A549 (cell line): Measurements from ENCODE around the gene DIAPH2.

Experiments used
- CEBPB ChIP-seq, 2 experiments: fragments of >200 bp in 1 of 2; sonication (Bioruptor Twin) in 1 of 2; formaldehyde crosslinking in 1 of 2; IDR thresholded peaks; 2 replicates each; pipeline ENCODE4 v1.6.1; 2012 to 2016
- CHD4 ChIP-seq: fragments of 200-600 bp; sonication (generic); IDR thresholded peaks from 2 replicates; pipeline ENCODE4 v1.6.1; 2016; ENCODE audit warnings: antibody characterized with exemption, mild to moderate bottlenecking, borderline replicate concordance
- EP300 ChIP-seq, 2 experiments: fragments of >200 bp; sonication (Bioruptor Twin); formaldehyde crosslinking; IDR thresholded peaks; 2 replicates in 1 of 2; 3 replicates in 1 of 2; pipeline ENCODE4 v1.6.1; 2016 to 2017
- ESRRA ChIP-seq: fragments of 150-350 bp; IDR thresholded peaks from 2 replicates; pipeline ENCODE4 v1.6.1; 2014; ENCODE audit warnings: mild to moderate bottlenecking, low read length, borderline replicate concordance
- JUN ChIP-seq, 2 experiments: fragments of >200 bp; sonication (Bioruptor Twin); formaldehyde crosslinking; IDR thresholded peaks; 2 replicates in 1 of 2; 3 replicates in 1 of 2; pipeline ENCODE4 v1.6.1; 2016 to 2017
- PHF8 ChIP-seq: fragments of 200-600 bp; sonication (generic); IDR thresholded peaks from 2 replicates; pipeline ENCODE4 v1.6.1; 2016; ENCODE audit warnings: low read depth, mild to moderate bottlenecking, antibody characterized with exemption, moderate library complexity, borderline replicate concordance
- POLR2A ChIP-seq: IDR thresholded peaks from 2 replicates; pipeline ENCODE4 v1.6.1; 2012; ENCODE audit warnings: mild to moderate bottlenecking, low read length
- TF ChIP-seq, protein P1 (sequence below): fragments of >200 bp; sonication (Bioruptor Twin); formaldehyde crosslinking; IDR thresholded peaks from 3 replicates; pipeline ENCODE4 v1.5.1; 2016
- TF ChIP-seq, protein P2 (sequence below): fragments of 200-600 bp; sonication (generic); IDR thresholded peaks from 2 replicates; pipeline ENCODE4 v1.6.1; 2016; ENCODE audit warnings: antibody characterized with exemption, mild to moderate bottlenecking, moderate library complexity

- TF ChIP-seq, protein P1, sequence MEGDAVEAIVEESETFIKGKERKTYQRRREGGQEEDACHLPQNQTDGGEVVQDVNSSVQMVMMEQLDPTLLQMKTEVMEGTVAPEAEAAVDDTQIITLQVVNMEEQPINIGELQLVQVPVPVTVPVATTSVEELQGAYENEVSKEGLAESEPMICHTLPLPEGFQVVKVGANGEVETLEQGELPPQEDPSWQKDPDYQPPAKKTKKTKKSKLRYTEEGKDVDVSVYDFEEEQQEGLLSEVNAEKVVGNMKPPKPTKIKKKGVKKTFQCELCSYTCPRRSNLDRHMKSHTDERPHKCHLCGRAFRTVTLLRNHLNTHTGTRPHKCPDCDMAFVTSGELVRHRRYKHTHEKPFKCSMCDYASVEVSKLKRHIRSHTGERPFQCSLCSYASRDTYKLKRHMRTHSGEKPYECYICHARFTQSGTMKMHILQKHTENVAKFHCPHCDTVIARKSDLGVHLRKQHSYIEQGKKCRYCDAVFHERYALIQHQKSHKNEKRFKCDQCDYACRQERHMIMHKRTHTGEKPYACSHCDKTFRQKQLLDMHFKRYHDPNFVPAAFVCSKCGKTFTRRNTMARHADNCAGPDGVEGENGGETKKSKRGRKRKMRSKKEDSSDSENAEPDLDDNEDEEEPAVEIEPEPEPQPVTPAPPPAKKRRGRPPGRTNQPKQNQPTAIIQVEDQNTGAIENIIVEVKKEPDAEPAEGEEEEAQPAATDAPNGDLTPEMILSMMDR, result no peak
- TF ChIP-seq, protein P2, sequence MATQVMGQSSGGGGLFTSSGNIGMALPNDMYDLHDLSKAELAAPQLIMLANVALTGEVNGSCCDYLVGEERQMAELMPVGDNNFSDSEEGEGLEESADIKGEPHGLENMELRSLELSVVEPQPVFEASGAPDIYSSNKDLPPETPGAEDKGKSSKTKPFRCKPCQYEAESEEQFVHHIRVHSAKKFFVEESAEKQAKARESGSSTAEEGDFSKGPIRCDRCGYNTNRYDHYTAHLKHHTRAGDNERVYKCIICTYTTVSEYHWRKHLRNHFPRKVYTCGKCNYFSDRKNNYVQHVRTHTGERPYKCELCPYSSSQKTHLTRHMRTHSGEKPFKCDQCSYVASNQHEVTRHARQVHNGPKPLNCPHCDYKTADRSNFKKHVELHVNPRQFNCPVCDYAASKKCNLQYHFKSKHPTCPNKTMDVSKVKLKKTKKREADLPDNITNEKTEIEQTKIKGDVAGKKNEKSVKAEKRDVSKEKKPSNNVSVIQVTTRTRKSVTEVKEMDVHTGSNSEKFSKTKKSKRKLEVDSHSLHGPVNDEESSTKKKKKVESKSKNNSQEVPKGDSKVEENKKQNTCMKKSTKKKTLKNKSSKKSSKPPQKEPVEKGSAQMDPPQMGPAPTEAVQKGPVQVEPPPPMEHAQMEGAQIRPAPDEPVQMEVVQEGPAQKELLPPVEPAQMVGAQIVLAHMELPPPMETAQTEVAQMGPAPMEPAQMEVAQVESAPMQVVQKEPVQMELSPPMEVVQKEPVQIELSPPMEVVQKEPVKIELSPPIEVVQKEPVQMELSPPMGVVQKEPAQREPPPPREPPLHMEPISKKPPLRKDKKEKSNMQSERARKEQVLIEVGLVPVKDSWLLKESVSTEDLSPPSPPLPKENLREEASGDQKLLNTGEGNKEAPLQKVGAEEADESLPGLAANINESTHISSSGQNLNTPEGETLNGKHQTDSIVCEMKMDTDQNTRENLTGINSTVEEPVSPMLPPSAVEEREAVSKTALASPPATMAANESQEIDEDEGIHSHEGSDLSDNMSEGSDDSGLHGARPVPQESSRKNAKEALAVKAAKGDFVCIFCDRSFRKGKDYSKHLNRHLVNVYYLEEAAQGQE, result no peak
- no peak for TF ChIP-seq POLR2A
- TF ChIP-seq CEBPB (IDR thresholded peaks at IDR 0.05), result no peak
- no peak for TF ChIP-seq ESRRA
- no peak for TF ChIP-seq JUN (IDR thresholded peaks at IDR 0.05)
- TF ChIP-seq EP300 (IDR thresholded peaks at IDR 0.05), result no peak
- no peak for TF ChIP-seq PHF8
- no peak for TF ChIP-seq CHD4
These were observed 645.5 kb downstream of the DIAPH2 start for GRCh38 chrX:97330151-97330550.
